H1 (cell line): ENCODE measurements around the gene ACP4. TPM values are rescaled to one million over a fixed set of nuclear protein-coding genes. Genes with fewer than 3 reads are reported as not detected.

Experiments used
- CTCF ChIA-PET: fragments of 300-600 bp; sonication (Branson Sonifier 250); formaldehyde crosslinking; loops from one replicate; lab custom pipeline; 2021; ENCODE audit not compliant: partially characterized antibody; lab: Charles Lee
- POLR2A ChIA-PET: fragments of 300-600 bp; sonication (Branson Sonifier 250); formaldehyde crosslinking; loops from one replicate; lab custom pipeline; 2021; ENCODE audit warnings: inconsistent platforms; ENCODE audit not compliant: partially characterized antibody; lab: Charles Lee
- DNase-seq, 2 experiments: peaks; one replicate each; pipeline versions ENCODE4 v3.0.0 to v3.0.0-alpha.2; 2010 to 2022; ENCODE audit warnings: low spot score in 2 of 2, low read depth in 1 of 2, mixed read lengths in 1 of 2
- FAIRE-seq: peaks from 2 replicates; lab custom pipeline; 2011; peaks lifted over from hg19 to GRCh38; lab: Jason Lieb, UNC
- H2AFZ ChIP-seq: 2 replicates; pipeline ENCODE4 v1.8.1; 2012; ENCODE audit warnings: low read length, inconsistent platforms
- H2AK5ac ChIP-seq: 2 replicates; pipeline ENCODE4 v1.6.1; 2013; ENCODE audit warnings: low read depth, low read length
- H2BK120ac ChIP-seq: replicated peaks from 2 replicates; pipeline ENCODE3; 2013; ENCODE audit warnings: low read depth, low read length, inconsistent platforms
- H2BK12ac ChIP-seq: 2 replicates; pipeline ENCODE4 v1.6.1; 2013; ENCODE audit warnings: low read depth, low read length
- H2BK15ac ChIP-seq: 2 replicates; pipeline ENCODE4 v1.6.1; 2013; ENCODE audit warnings: low read length
- H2BK20ac ChIP-seq: 2 replicates; pipeline ENCODE4 v1.6.1; 2013; ENCODE audit warnings: low read length
- H2BK5ac ChIP-seq: 2 replicates; pipeline ENCODE4 v1.6.1; 2013; ENCODE audit warnings: low read depth, low read length
- H3K14ac ChIP-seq: 2 replicates; pipeline ENCODE4 v1.6.1; 2013; ENCODE audit warnings: inconsistent platforms; ENCODE audit not compliant: insufficient read length
- H3K18ac ChIP-seq: 2 replicates; pipeline ENCODE4 v1.6.1; 2013; ENCODE audit warnings: low read length; ENCODE audit errors: extremely low read depth
- H3K23ac ChIP-seq: 2 replicates; pipeline ENCODE4 v1.6.1; 2013; ENCODE audit warnings: inconsistent platforms; ENCODE audit not compliant: insufficient read length
- H3K23me2 ChIP-seq: 2 replicates; pipeline ENCODE4 v1.6.1; 2013; ENCODE audit warnings: low read depth, low read length
- H3K27ac ChIP-seq: 2 replicates; pipeline ENCODE4 v1.6.1; 2011; ENCODE audit warnings: low read depth, low read length, inconsistent platforms
- H3K27me3 ChIP-seq, 4 experiments: replicated peaks in 1 of 4; 1 replicate in 1 of 4; 2 replicates in 3 of 4; pipeline versions ENCODE4 v1.6.1 to v1.8.1; 2011 to 2013; ENCODE audit warnings: low read length in 3 of 4, mild to moderate bottlenecking in 3 of 4, inconsistent platforms in 2 of 4, mixed read lengths in 2 of 4, moderate library complexity in 1 of 4; ENCODE audit not compliant: control insufficient read depth in 3 of 4, insufficient read depth in 3 of 4; ENCODE audit errors: extremely low read depth in 1 of 4
- H3K36me3 ChIP-seq, 4 experiments: 2 replicates each; pipeline versions ENCODE4 v1.6.1 to v1.8.1; 2011 to 2013; ENCODE audit warnings: mild to moderate bottlenecking in 4 of 4, low read length in 3 of 4, moderate library complexity in 2 of 4, control low read depth in 1 of 4, inconsistent platforms in 1 of 4; ENCODE audit not compliant: insufficient read depth in 4 of 4, control insufficient read depth in 2 of 4
- H3K4ac ChIP-seq: replicated peaks from 2 replicates; pipeline ENCODE3; 2013; ENCODE audit warnings: low read length, low read depth, mixed read lengths, inconsistent platforms; ENCODE audit not compliant: insufficient read length
- H3K4me1 ChIP-seq, 4 experiments: replicated peaks in 1 of 4; 1 replicate in 1 of 4; 2 replicates in 3 of 4; pipeline versions ENCODE4 v1.6.1 to v1.8.1; 2011 to 2013; ENCODE audit warnings: low read length in 3 of 4, inconsistent platforms in 2 of 4, mixed read lengths in 1 of 4; ENCODE audit not compliant: insufficient read depth in 4 of 4, control insufficient read depth in 3 of 4
- H3K4me2 ChIP-seq, 2 experiments: 2 replicates each; pipeline versions ENCODE4 v1.6.1 to v1.8.1; 2011 to 2013; ENCODE audit warnings: low read depth in 2 of 2, low read length in 2 of 2, control low read depth in 1 of 2, inconsistent platforms in 1 of 2, mild to moderate bottlenecking in 1 of 2; ENCODE audit not compliant: insufficient read depth in 1 of 2
- H3K4me3 ChIP-seq, 4 experiments: fragments of 200-600, 300-600 bp in 1 of 4; sonication (generic), shearing (Covaris generic), sonication (Bioruptor Twin) in 1 of 4; 2 replicates each; pipeline versions ENCODE4 v1.5.1 to v1.8.1; 2011 to 2016; ENCODE audit warnings: low read length in 4 of 4, low read depth in 3 of 4, control low read depth in 2 of 4, inconsistent platforms in 2 of 4, mild to moderate bottlenecking in 2 of 4, mixed read lengths in 1 of 4, moderate library complexity in 1 of 4; ENCODE audit not compliant: insufficient read depth in 2 of 4; ENCODE audit errors: extremely low read depth in 1 of 4
- H3K56ac ChIP-seq: replicated peaks from 2 replicates; pipeline ENCODE3; 2013; ENCODE audit warnings: low read depth, mild to moderate bottlenecking, mixed read lengths, low read length, inconsistent platforms; ENCODE audit not compliant: insufficient read length
- H3K79me1 ChIP-seq: 2 replicates; pipeline ENCODE4 v1.6.1; 2013; ENCODE audit warnings: low read depth, low read length, control low read depth
- H3K79me2 ChIP-seq, 2 experiments: 2 replicates each; pipeline versions ENCODE4 v1.6.1 to v1.8.1; 2012 to 2013; ENCODE audit warnings: low read length in 2 of 2, mild to moderate bottlenecking in 2 of 2, inconsistent platforms in 1 of 2; ENCODE audit not compliant: insufficient read depth in 2 of 2, control insufficient read depth in 1 of 2
- H3K9ac ChIP-seq, 4 experiments: replicated peaks in 1 of 4; 1 replicate in 1 of 4; 2 replicates in 3 of 4; pipeline versions ENCODE4 v1.6.1 to v1.8.1; 2011 to 2013; ENCODE audit warnings: low read depth in 3 of 4, low read length in 3 of 4, control low read depth in 2 of 4, mild to moderate bottlenecking in 2 of 4, moderate library complexity in 2 of 4, inconsistent platforms in 1 of 4; ENCODE audit errors: extremely low read depth in 1 of 4
- H3K9me3 ChIP-seq, 2 experiments: 2 replicates each; pipeline versions ENCODE4 v1.6.1 to v1.8.1; 2012 to 2013; ENCODE audit warnings: mild to moderate bottlenecking in 2 of 2, moderate library complexity in 2 of 2, control low read depth in 1 of 2, inconsistent platforms in 1 of 2, low read depth in 1 of 2, low read length in 1 of 2, mixed read lengths in 1 of 2; ENCODE audit not compliant: insufficient read depth in 2 of 2
- H4K20me1 ChIP-seq, 2 experiments: replicated peaks in 1 of 2; 2 replicates each; pipeline versions ENCODE3 to v1.8.1; 2011 to 2013; ENCODE audit warnings: inconsistent platforms in 2 of 2, low read length in 2 of 2, mild to moderate bottlenecking in 1 of 2; ENCODE audit not compliant: insufficient read depth in 2 of 2, control insufficient read depth in 1 of 2
- H4K5ac ChIP-seq: 2 replicates; pipeline ENCODE4 v1.6.1; 2013; ENCODE audit warnings: low read length, low read depth, mixed read lengths, inconsistent platforms; ENCODE audit not compliant: insufficient read length
- H4K8ac ChIP-seq: 2 replicates; pipeline ENCODE4 v1.8.0; 2013; ENCODE audit warnings: mild to moderate bottlenecking, moderate library complexity, low read length, inconsistent platforms; ENCODE audit not compliant: insufficient read depth; ENCODE audit errors: extremely low read depth
- H4K91ac ChIP-seq: replicated peaks from 2 replicates; pipeline ENCODE3; 2013; ENCODE audit warnings: low read length, mixed read lengths, inconsistent platforms; ENCODE audit not compliant: insufficient read length
- CBX5 ChIP-seq: fragments of 300-800, 300-1000 bp; sonication (generic); IDR thresholded peaks from 2 replicates; pipeline ENCODE4 v1.7.1; 2016; ENCODE audit warnings: antibody characterized with exemption, low read length, low read depth
- CBX8 ChIP-seq: fragments of 300-800, 300-1000 bp; sonication (generic); IDR thresholded peaks from 2 replicates; pipeline ENCODE4 v1.7.1; 2016; ENCODE audit warnings: low read depth, low read length, borderline replicate concordance
- CREB1 ChIP-seq: IDR thresholded peaks from 2 replicates; pipeline ENCODE4 v1.6.1; 2012; ENCODE audit warnings: inconsistent platforms
- CTCF ChIP-seq, 3 experiments: IDR thresholded peaks; 1 replicate in 2 of 3; 2 replicates in 1 of 3; pipeline versions ENCODE4 v1.5.1 to v1.6.1; 2011; ENCODE audit warnings: low read length in 3 of 3, mild to moderate bottlenecking in 3 of 3, inconsistent platforms in 2 of 3, low read depth in 1 of 3, moderate library complexity in 1 of 3; ENCODE audit not compliant: insufficient read depth in 1 of 3; ENCODE audit errors: control extremely low read depth in 1 of 3
- EGR1 ChIP-seq: IDR thresholded peaks from 2 replicates; pipeline ENCODE4 v1.6.1; 2011; ENCODE audit warnings: low read depth, low read length, borderline replicate concordance
- JUND ChIP-seq: IDR thresholded peaks from 2 replicates; pipeline ENCODE4 v1.6.1; 2011; ENCODE audit warnings: mild to moderate bottlenecking, improper control_type of control experiment, low read length
- KDM5A ChIP-seq: fragments of 200-600 bp; IDR thresholded peaks from 2 replicates; pipeline ENCODE4 v1.7.1; 2012; ENCODE audit warnings: mild to moderate bottlenecking, low read length, inconsistent platforms, mixed read lengths
- PHF8 ChIP-seq: fragments of 200-600 bp; sonication (generic); conservative IDR thresholded peaks from 2 replicates; pipeline ENCODE4 v1.7.1; 2012; ENCODE audit warnings: low read depth, mild to moderate bottlenecking, inconsistent platforms, low read length, moderate library complexity
- TAF1 ChIP-seq: IDR thresholded peaks from 2 replicates; pipeline ENCODE4 v1.6.1; 2011; ENCODE audit warnings: mild to moderate bottlenecking, low read depth, low read length
- TEAD4 ChIP-seq: IDR thresholded peaks from 2 replicates; pipeline ENCODE4 v1.6.1; 2012; ENCODE audit warnings: low read depth, low read length, inconsistent platforms, mixed read lengths
- WGBS, 2 experiments: shearing (Covaris generic) in 1 of 2; methylation state at CpG; one replicate each; pipeline versions ENCODE4 v1.1.6 to v1.1.7; 2013 to 2015; ENCODE audit warnings: low lambda C conversion rate in 2 of 2, mixed read lengths in 2 of 2, inconsistent platforms in 1 of 2, low coverage in 1 of 2, missing lambda C conversion rate in 1 of 2; ENCODE audit not compliant: insufficient replicate concordance in 2 of 2, insufficient coverage in 1 of 2, insufficient read length in 1 of 2; ENCODE audit errors: extremely low coverage in 1 of 2, missing lambda C conversion rate in 1 of 2; 5-methylcytosine and 5-hydroxymethylcytosine counted together
- polyA plus RNA-seq, 7 experiments: library from polyadenylated mRNA; depleted of rRNA in 3 of 7; stranded (reverse) in 5 of 7; unstranded in 2 of 7; fragments of >200 nt in 5 of 7; fragments of 200-250 nt in 2 of 7; gene quantifications; 1 replicate in 5 of 7; 2 replicates in 1 of 7; 4 replicates in 1 of 7; pipeline versions ENCODE4 v1.2.1 to v1.2.3, GENCODE V29; 2011 to 2013; ENCODE audit warnings: missing spikeins in 2 of 7, mixed read lengths in 2 of 7
- total RNA-seq: library from RNA; stranded (reverse); fragmentation: NEBNext Ultra II Directional; extraction: Animal tissue kit (Norgen Biotek cat#: 25700); gene quantifications from 2 replicates; pipeline ENCODE4 v1.2.1, GENCODE V29; 2021

Gene ACP4
- total and polyA plus RNA-seq, 2 of the 8 experiments (the other 6 are each of a cell fraction or from before 2014, with no cell fraction given), result not detected

GRCh38 chr19:50829801-50830200, 39.6 kb downstream of the ACP4 start:
- H4K8ac ChIP-seq, result no peak overlapping the region
- H2AK5ac ChIP-seq, result no peak overlapping the region
- H3K79me2 ChIP-seq, result no peaks in the 10 kb centered on the region
- no peak for DNase-seq
- no peak overlapping the region for H3K56ac ChIP-seq
- no peak overlapping the region for H2BK120ac ChIP-seq
- no peak overlapping the region for H3K18ac ChIP-seq
- H3K9ac ChIP-seq, result no peak overlapping the region
- no peak overlapping the region for H3K4me3 ChIP-seq
- no peak overlapping the region for H3K4me2 ChIP-seq
- H3K23me2 ChIP-seq, result peaks cover 5% of the 10 kb centered on the region; the same call in 1 of the 2 replicates
- peaks cover 0 to 5% (median under 1%) of the 10 kb centered on the region in 4 experiments; a peak in 4 of 7 replicates for H3K27me3 ChIP-seq
- H2BK15ac ChIP-seq, result no peak overlapping the region
- H2BK20ac ChIP-seq, result no peak overlapping the region
- 0 out of 2 replicates have a peak overlapping the region, but pooled peaks have one; percentile 27 for H2BK12ac ChIP-seq
- POLR2A ChIA-PET, result interaction anchor here (0.7 to 2.8 kb wide), 8 partner anchors 8 to 37 kb away, joined by 3 to 13 read pairs (median 4); no protein-coding TSS in a partner anchor
- CTCF ChIA-PET, result interaction anchor here (0.8 to 1.8 kb wide), 5 partner anchors 8 to 92 kb away, joined by 3 to 6 read pairs (median 3); no protein-coding TSS in a partner anchor
- no peaks in the 10 kb centered on the region; a peak in 1 of 7 replicates for H3K4me1 ChIP-seq
- FAIRE-seq, result no peak
- H2AFZ ChIP-seq, result no peak overlapping the region
- H3K79me1 ChIP-seq, result no peaks in the 10 kb centered on the region
- no peaks in the 10 kb centered on the region for H3K36me3 ChIP-seq
- H3K4ac ChIP-seq, result no peak overlapping the region
- H3K14ac ChIP-seq, result no peak overlapping the region
- H4K5ac ChIP-seq, result no peak overlapping the region
- H2BK5ac ChIP-seq, result no peak overlapping the region
- H4K91ac ChIP-seq, result no peak overlapping the region
- no peak overlapping the region for H3K27ac ChIP-seq
- TF ChIP-seq CTCF (IDR thresholded peaks at IDR 0.05; ENCODE audit: control extremely low read depth in 1 of 3, insufficient read depth in 1 of 3, low read depth in 1 of 3, low read length in 3 of 3) (no peak), KDM5A (no peak), PHF8 (no peak), CBX5 (no peak), TEAD4 (no peak), EGR1 (no peak), CREB1 (no peak), JUND (no peak), TAF1 (no peak), CBX8 (no peak)
- TF ChIP-seq, all 59 proteins: peak for 0
- Histone ChIP-seq H4K20me1 (no peaks in the 10 kb centered on the region), H3K9me3 (no peaks in the 10 kb centered on the region; a peak in 1 of 4 replicates), H3K23ac (no peak overlapping the region)
- WGBS, 2 experiments, result 85% methylated on average over 5 of the region's 5 CpGs; no CpG with 5 or more reads in 1 of the 2 experiments
